GM23338 (cell line): Measurements from ENCODE around the gene LMX1B. TPM values are rescaled to one million over a fixed set of nuclear protein-coding genes. Genes with fewer than 3 reads are reported as not detected.

ENCODE experiments used
- ATAC-seq: fragments of 200-7000 bp; cut with Tn5 transposase; 3 replicates; pipeline ENCODE4 v1.9.1; 2020
- DNase-seq: peaks from one replicate; pipeline ENCODE4 v3.0.0-alpha.2; 2015; ENCODE audit warnings: low spot score
- H2AFZ ChIP-seq: fragments of 200-600 bp; sonication (generic); 2 replicates; pipeline ENCODE4 v1.8.0; 2016; ENCODE audit warnings: antibody characterized with exemption, mild to moderate bottlenecking, moderate library complexity
- H3F3A ChIP-seq: fragments of 200-600 bp; sonication (generic); replicated peaks from 2 replicates; pipeline ENCODE4 v1.8.0; 2017; ENCODE audit warnings: antibody characterized with exemption, mixed run types, low read depth
- H3K27ac ChIP-seq: fragments of 200-600 bp; sonication (generic); 2 replicates; pipeline ENCODE4 v1.6.1; 2016; ENCODE audit warnings: low read depth
- H3K27me3 ChIP-seq: fragments of 200-600 bp; sonication (generic); 2 replicates; pipeline ENCODE4 v1.8.0; 2016; ENCODE audit warnings: mild to moderate bottlenecking, mixed run types, moderate library complexity; ENCODE audit not compliant: insufficient read depth
- H3K36me3 ChIP-seq: fragments of 200-600 bp; sonication (generic); 2 replicates; pipeline ENCODE4 v1.8.0; 2016; ENCODE audit warnings: mild to moderate bottlenecking; ENCODE audit not compliant: insufficient read depth
- H3K4me1 ChIP-seq: fragments of 200-600 bp; sonication (generic); 2 replicates; pipeline ENCODE4 v1.8.0; 2016; ENCODE audit warnings: mild to moderate bottlenecking, moderate library complexity; ENCODE audit not compliant: insufficient read depth
- H3K4me2 ChIP-seq: fragments of 200-600 bp; sonication (generic); 2 replicates; pipeline ENCODE4 v1.7.1; 2017; ENCODE audit warnings: mixed run types
- H3K4me3 ChIP-seq: fragments of 200-600 bp; sonication (generic); 2 replicates; pipeline ENCODE4 v1.6.1; 2016; ENCODE audit warnings: mixed run types
- H3K79me2 ChIP-seq: fragments of 200-600 bp; sonication (generic); replicated peaks from 2 replicates; pipeline ENCODE4 v1.8.0; 2017; ENCODE audit warnings: mild to moderate bottlenecking; ENCODE audit not compliant: insufficient read depth
- H3K9me2 ChIP-seq: fragments of 200-600 bp; sonication (generic); 2 replicates; pipeline ENCODE4 v1.8.0; 2017; ENCODE audit not compliant: insufficient read depth
- H4K20me1 ChIP-seq: fragments of 200-600 bp; sonication (generic); replicated peaks from 2 replicates; pipeline ENCODE4 v1.8.0; 2017; ENCODE audit warnings: mild to moderate bottlenecking; ENCODE audit not compliant: insufficient read depth
- H3K27ac Mint-ChIP-seq: 2 replicates; pipeline ENCODE4 v1.8.0; 2020; ENCODE audit warnings: inconsistent platforms, mild to moderate bottlenecking, moderate library complexity, mixed read lengths
- H3K27me3 Mint-ChIP-seq: 3 replicates; pipeline ENCODE4 v1.8.0; 2022; ENCODE audit warnings: low read depth, mild to moderate bottlenecking, moderate library complexity, mixed read lengths, inconsistent platforms; ENCODE audit not compliant: insufficient read depth, poor library complexity
- H3K36me3 Mint-ChIP-seq: 3 replicates; pipeline ENCODE4 v1.8.0; 2021; ENCODE audit warnings: low read depth, mild to moderate bottlenecking, inconsistent platforms, moderate library complexity, mixed read lengths
- H3K4me1 Mint-ChIP-seq: 3 replicates; pipeline ENCODE4 v1.8.0; 2020; ENCODE audit warnings: mild to moderate bottlenecking, inconsistent platforms, mixed read lengths
- H3K4me3 Mint-ChIP-seq: 3 replicates; pipeline ENCODE4 v1.8.0; 2021; ENCODE audit warnings: moderate library complexity, mild to moderate bottlenecking, inconsistent platforms, mixed read lengths
- H3K9me3 Mint-ChIP-seq: 3 replicates; pipeline ENCODE4 v1.8.0; 2020; ENCODE audit warnings: moderate library complexity, mild to moderate bottlenecking, inconsistent platforms, mixed read lengths
- EZH2phosphoT487 ChIP-seq: fragments of 200-600 bp; sonication (generic); IDR thresholded peaks from one replicate; pipeline ENCODE4 v1.8.1; 2018; ENCODE audit warnings: antibody characterized with exemption; ENCODE audit not compliant: unreplicated experiment
- ZNF331 ChIP-seq: fragments of 250-450 bp; sonication (Bioruptor Pico); IDR thresholded peaks from 2 replicates; pipeline ENCODE4 v1.5.0; 2020; ENCODE audit warnings: low read depth, mild to moderate bottlenecking, moderate library complexity
- polyA plus RNA-seq: library from polyadenylated mRNA; unstranded; fragments of >200 nt; fragmentation: Nextera tagmentation; extraction: Ambion mirVana; gene quantifications from 2 replicates; pipeline ENCODE4 v1.2.1, GENCODE V29; 2016
- total RNA-seq: library from RNA; depleted of rRNA; stranded (reverse); fragments of >200 nt; shearing (Covaris generic); gene quantifications from 2 replicates; pipeline ENCODE4 v1.2.3, GENCODE V29; 2014
- TF ChIP-seq, protein P1 (sequence below): fragments of 250-450 bp; sonication (Bioruptor Pico); IDR thresholded peaks from 2 replicates; pipeline ENCODE4 v1.5.0; 2020; ENCODE audit warnings: mild to moderate bottlenecking, moderate library complexity
- TF ChIP-seq, protein P2 (sequence below), 2 experiments: fragments of 200-600 bp in 1 of 2; sonication (generic) in 1 of 2; conservative IDR thresholded peaks; 2 replicates each; pipeline versions ENCODE4 v1.5.1 to v1.6.1; 2016 to 2017; ENCODE audit warnings: antibody characterized with exemption in 2 of 2, low read depth in 2 of 2, mild to moderate bottlenecking in 2 of 2, moderate library complexity in 1 of 2

LMX1B gene
- total and polyA plus RNA-seq, 2 experiments from 2014 or later: 0.08 to 0.21 TPM

DNA sequence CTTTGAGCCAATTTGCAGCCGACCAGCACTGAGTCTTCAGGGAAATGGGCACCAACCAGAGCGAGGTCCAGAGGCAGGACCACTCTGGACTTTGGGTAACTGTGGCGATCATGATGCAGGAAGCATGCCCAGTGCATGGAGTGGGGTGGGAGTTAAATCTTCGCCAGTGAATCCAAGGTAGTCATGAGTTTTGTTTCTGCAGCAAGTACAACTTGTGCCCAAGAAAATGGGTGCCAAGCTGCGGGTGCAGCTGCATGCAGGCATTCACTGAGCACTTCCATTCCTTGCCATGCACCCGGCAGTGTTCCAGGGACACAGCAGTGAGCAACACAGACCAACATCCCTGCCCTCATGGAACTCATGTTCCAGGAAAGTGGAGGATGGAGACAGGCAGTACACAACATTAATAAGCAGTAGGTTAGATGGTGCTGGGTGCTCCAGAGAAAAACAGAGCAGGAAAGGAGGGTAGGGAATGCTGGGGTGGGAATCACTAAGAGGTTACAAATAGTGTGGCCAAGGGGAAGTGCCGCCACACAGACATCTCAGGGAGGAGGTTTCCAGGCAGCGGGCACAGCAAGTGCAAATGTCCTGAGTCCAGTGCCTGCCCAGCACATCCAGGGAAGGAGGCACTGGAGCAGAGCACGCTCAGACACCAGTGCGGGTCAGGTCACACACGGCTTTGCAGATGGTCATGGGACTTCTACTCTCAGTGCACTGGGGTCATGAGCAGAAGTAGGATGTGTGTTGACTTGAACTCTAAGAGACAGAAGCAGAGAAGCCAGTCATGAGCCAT lies 48.2 kb upstream of the LMX1B start:
- no peak overlapping the region for H3K4me3 Mint-ChIP-seq
- Histone ChIP-seq H3K36me3 (no peaks in the 10 kb centered on the region), H2AFZ (no peak overlapping the region), H3K9me2 (no peaks in the 10 kb centered on the region), H3K79me2 (no peaks in the 10 kb centered on the region), H3K4me3 (no peak overlapping the region), H3K4me2 (no peak overlapping the region), H3K27me3 (no peaks in the 10 kb centered on the region), H3F3A (no peaks in the 10 kb centered on the region), H3K27ac (no peak overlapping the region), H4K20me1 (no peaks in the 10 kb centered on the region), H3K4me1 (no peaks in the 10 kb centered on the region)
- DNase-seq: no peak
- H3K27ac Mint-ChIP-seq: no peak overlapping the region
- H3K4me1 Mint-ChIP-seq: no peaks in the 10 kb centered on the region
- H3K36me3 Mint-ChIP-seq: no peaks in the 10 kb centered on the region
- TF ChIP-seq ZNF331 (CRISPR knock-in tag) (no peak), EZH2phosphoT487 (no peak)
- TF ChIP-seq, protein P1, sequence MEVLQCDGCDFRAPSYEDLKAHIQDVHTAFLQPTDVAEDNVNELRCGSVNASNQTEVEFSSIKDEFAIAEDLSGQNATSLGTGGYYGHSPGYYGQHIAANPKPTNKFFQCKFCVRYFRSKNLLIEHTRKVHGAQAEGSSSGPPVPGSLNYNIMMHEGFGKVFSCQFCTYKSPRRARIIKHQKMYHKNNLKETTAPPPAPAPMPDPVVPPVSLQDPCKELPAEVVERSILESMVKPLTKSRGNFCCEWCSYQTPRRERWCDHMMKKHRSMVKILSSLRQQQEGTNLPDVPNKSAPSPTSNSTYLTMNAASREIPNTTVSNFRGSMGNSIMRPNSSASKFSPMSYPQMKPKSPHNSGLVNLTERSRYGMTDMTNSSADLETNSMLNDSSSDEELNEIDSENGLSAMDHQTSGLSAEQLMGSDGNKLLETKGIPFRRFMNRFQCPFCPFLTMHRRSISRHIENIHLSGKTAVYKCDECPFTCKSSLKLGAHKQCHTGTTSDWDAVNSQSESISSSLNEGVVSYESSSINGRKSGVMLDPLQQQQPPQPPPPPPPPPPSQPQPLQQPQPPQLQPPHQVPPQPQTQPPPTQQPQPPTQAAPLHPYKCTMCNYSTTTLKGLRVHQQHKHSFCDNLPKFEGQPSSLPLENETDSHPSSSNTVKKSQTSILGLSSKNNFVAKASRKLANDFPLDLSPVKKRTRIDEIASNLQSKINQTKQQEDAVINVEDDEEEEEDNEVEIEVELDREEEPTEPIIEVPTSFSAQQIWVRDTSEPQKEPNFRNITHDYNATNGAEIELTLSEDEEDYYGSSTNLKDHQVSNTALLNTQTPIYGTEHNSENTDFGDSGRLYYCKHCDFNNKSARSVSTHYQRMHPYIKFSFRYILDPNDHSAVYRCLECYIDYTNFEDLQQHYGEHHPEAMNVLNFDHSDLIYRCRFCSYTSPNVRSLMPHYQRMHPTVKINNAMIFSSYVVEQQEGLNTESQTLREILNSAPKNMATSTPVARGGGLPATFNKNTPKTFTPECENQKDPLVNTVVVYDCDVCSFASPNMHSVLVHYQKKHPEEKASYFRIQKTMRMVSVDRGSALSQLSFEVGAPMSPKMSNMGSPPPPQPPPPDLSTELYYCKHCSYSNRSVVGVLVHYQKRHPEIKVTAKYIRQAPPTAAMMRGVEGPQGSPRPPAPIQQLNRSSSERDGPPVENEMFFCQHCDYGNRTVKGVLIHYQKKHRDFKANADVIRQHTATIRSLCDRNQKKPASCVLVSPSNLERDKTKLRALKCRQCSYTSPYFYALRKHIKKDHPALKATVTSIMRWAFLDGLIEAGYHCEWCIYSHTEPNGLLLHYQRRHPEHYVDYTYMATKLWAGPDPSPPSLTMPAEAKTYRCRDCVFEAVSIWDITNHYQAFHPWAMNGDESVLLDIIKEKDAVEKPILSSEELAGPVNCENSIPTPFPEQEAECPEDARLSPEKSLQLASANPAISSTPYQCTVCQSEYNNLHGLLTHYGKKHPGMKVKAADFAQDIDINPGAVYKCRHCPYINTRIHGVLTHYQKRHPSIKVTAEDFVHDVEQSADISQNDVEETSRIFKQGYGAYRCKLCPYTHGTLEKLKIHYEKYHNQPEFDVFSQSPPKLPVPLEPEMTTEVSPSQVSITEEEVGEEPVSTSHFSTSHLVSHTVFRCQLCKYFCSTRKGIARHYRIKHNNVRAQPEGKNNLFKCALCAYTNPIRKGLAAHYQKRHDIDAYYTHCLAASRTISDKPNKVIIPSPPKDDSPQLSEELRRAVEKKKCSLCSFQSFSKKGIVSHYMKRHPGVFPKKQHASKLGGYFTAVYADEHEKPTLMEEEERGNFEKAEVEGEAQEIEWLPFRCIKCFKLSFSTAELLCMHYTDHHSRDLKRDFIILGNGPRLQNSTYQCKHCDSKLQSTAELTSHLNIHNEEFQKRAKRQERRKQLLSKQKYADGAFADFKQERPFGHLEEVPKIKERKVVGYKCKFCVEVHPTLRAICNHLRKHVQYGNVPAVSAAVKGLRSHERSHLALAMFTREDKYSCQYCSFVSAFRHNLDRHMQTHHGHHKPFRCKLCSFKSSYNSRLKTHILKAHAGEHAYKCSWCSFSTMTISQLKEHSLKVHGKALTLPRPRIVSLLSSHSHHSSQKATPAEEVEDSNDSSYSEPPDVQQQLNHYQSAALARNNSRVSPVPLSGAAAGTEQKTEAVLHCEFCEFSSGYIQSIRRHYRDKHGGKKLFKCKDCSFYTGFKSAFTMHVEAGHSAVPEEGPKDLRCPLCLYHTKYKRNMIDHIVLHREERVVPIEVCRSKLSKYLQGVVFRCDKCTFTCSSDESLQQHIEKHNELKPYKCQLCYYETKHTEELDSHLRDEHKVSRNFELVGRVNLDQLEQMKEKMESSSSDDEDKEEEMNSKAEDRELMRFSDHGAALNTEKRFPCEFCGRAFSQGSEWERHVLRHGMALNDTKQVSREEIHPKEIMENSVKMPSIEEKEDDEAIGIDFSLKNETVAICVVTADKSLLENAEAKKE (CRISPR knock-in tag): no peak
- TF ChIP-seq, protein P2, sequence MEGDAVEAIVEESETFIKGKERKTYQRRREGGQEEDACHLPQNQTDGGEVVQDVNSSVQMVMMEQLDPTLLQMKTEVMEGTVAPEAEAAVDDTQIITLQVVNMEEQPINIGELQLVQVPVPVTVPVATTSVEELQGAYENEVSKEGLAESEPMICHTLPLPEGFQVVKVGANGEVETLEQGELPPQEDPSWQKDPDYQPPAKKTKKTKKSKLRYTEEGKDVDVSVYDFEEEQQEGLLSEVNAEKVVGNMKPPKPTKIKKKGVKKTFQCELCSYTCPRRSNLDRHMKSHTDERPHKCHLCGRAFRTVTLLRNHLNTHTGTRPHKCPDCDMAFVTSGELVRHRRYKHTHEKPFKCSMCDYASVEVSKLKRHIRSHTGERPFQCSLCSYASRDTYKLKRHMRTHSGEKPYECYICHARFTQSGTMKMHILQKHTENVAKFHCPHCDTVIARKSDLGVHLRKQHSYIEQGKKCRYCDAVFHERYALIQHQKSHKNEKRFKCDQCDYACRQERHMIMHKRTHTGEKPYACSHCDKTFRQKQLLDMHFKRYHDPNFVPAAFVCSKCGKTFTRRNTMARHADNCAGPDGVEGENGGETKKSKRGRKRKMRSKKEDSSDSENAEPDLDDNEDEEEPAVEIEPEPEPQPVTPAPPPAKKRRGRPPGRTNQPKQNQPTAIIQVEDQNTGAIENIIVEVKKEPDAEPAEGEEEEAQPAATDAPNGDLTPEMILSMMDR (conservative IDR thresholded peaks at IDR 0.05; ENCODE audit: low read depth in 2 of 2): no peak
- H3K9me3 Mint-ChIP-seq: no peaks in the 10 kb centered on the region; the same call in 2 of the 3 replicates
- no peak for ATAC-seq
- peaks cover 6% of the 10 kb centered on the region for H3K27me3 Mint-ChIP-seq
